ENCODE measurements around the gene PLCZ1. TPM values are rescaled to one million over a fixed set of nuclear protein-coding genes. Genes with fewer than 3 reads are reported as not detected.

PLCZ1 gene
- total and polyA plus RNA-seq, 8 donors = 0.73 TPM; not detected in 7

DNA sequence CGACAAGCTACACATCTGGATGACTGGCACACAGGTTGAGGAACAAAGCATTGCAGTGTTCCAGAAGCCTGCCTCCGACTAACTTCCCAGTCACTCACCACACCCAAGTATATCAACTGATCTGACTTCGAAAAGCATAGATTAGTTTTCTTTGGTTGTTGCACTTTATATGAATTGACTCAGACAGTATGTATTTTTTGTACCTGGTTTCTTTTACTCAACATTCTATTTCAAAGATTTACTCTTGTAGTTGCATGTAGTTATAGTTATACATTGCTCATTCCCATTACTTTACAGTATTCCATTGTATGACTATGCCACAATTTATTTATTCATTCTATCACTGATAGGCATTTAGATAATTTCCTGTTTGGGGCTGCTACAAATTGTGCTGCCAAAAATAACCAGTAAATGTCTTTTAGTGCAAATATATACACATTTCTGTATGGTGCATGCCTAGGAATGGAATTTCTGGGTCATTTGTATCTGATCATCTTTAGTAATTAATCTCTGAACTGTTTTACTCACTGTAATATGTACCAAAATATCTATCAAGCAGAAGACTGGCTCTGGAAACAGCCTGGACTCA is 17.8 kb downstream of the PLCZ1 start:
- no peaks in the 10 kb centered on the region for H3K9me3 ChIP-seq
- peak in 1 of 2 donors; percentile 11 for DNase-seq
- H3K27me3 ChIP-seq = no peaks in the 10 kb centered on the region
- TF ChIP-seq EP300 (IDR thresholded peaks at IDR 0.05) (no peak), CTCF (IDR thresholded peaks at IDR 0.05) (no peak), POLR2AphosphoS5 (IDR thresholded peaks at IDR 0.05) (no peak), POLR2A (IDR thresholded peaks at IDR 0.05) (no peak)
- intact Hi-C loops (cut with DNase I; ENCODE audit: low total_unique reads) = no loop called here
- H3K36me3 ChIP-seq = no peaks in the 10 kb centered on the region
- no peaks in the 10 kb centered on the region for H3K4me1 ChIP-seq
- no peak overlapping the region for H3K4me3 ChIP-seq
- H3K27ac ChIP-seq = no peak overlapping the region
- 29 to 56% (median 46%) methylated on average over 3 of the region's 3 CpGs for WGBS, 5 donors

GRCh38 chr12:18718462-18718861 is 19.4 kb downstream of the PLCZ1 start:
- Histone ChIP-seq H3K27me3 (no peaks in the 10 kb centered on the region), H3K36me3 (no peaks in the 10 kb centered on the region), H3K27ac (no peak overlapping the region), H3K4me1 (no peaks in the 10 kb centered on the region), H3K4me3 (no peak overlapping the region), H3K9me3 (no peaks in the 10 kb centered on the region)
- DNase-seq = no peak
- TF ChIP-seq POLR2A (IDR thresholded peaks at IDR 0.05) (no peak), EP300 (IDR thresholded peaks at IDR 0.05) (no peak), CTCF (IDR thresholded peaks at IDR 0.05) (no peak), POLR2AphosphoS5 (IDR thresholded peaks at IDR 0.05) (no peak)
- intact Hi-C loops (cut with DNase I; ENCODE audit: low total_unique reads) = no loop called here

- intact Hi-C loops (cut with DNase I; ENCODE audit: low total_unique reads) = no loop called here
- 80 to 92% (median 87%) methylated on average over 1 of the region's 1 CpG for WGBS, 5 donors
- Histone ChIP-seq H3K27me3 (no peaks in the 10 kb centered on the region), H3K4me3 (no peak overlapping the region), H3K36me3 (no peaks in the 10 kb centered on the region), H3K27ac (no peak overlapping the region), H3K9me3 (no peaks in the 10 kb centered on the region), H3K4me1 (no peaks in the 10 kb centered on the region)
- DNase-seq = no peak
- no peak for TF ChIP-seq POLR2AphosphoS5 (IDR thresholded peaks at IDR 0.05)
- no peak for TF ChIP-seq CTCF (IDR thresholded peaks at IDR 0.05)
These were observed 21.6 kb downstream of the PLCZ1 start for GRCh38 chr12:18716236-18716635.

GRCh38 chr12:18706798-18707197 is 31.0 kb downstream of the PLCZ1 start:
- H3K9me3 ChIP-seq = peaks cover 0 to 5% (median 0%) of the 10 kb centered on the region in 4 donors
- no peaks in the 10 kb centered on the region for H3K27me3 ChIP-seq
- no peak overlapping the region for H3K4me3 ChIP-seq
- H3K27ac ChIP-seq = no peak overlapping the region
- no peaks in the 10 kb centered on the region for H3K36me3 ChIP-seq
- 91 to 98% (median 95%) methylated on average over 1 of the region's 1 CpG for WGBS, 5 donors
- DNase-seq = no peak
- TF ChIP-seq CTCF (IDR thresholded peaks at IDR 0.05) (no peak), EP300 (IDR thresholded peaks at IDR 0.05) (no peak), POLR2A (IDR thresholded peaks at IDR 0.05) (no peak), POLR2AphosphoS5 (IDR thresholded peaks at IDR 0.05) (no peak)
- H3K4me1 ChIP-seq = no peaks in the 10 kb centered on the region
- intact Hi-C loops (cut with DNase I; ENCODE audit: low total_unique reads) = no loop called here

Measured in stomach (tissue), 9 donors.